NCI-H748 treated with DMSO at 0.1 percent for 48 hours (cell line): ENCODE results near the gene DNM2.
"Not testable (repeated sequence)": the region's sequence is repeated elsewhere in the genome, so short reads cannot be mapped to it uniquely, and the experiment has no call there.

ENCODE experiments used
- DNase-seq: peaks from one replicate; lab custom pipeline; 2025; lab: John Stamatoyannopoulos, UW

Gene DNM2

GRCh38 chr19:10836479-10837330, 118.8 kb downstream of the DNM2 start:
- peak; percentile 76 for DNase-seq

DNA sequence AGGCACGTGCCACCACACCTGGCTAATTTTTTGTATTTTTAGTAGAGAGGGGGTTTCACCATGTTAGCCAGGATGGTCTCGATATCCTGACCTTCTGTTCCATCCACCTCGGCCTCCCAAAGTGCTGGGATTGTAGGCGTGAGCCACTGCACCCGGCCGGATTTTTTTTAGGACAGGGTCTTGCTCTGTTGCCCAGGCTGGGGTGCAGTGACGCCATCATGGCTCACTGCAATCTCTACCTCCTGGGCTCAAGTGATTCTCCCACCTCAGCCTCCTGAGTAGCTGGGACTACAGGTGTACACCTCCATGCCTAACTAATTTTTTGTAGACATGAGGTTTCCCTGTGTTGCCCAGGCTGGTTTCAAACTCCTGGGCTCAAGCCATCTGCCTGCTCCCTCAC, 119.8 kb downstream of the DNM2 start:
- not testable (repeated sequence) for DNase-seq

GRCh38 chr19:10838377-10838776, 120.5 kb downstream of the DNM2 start:
- no peak for DNase-seq

DNA sequence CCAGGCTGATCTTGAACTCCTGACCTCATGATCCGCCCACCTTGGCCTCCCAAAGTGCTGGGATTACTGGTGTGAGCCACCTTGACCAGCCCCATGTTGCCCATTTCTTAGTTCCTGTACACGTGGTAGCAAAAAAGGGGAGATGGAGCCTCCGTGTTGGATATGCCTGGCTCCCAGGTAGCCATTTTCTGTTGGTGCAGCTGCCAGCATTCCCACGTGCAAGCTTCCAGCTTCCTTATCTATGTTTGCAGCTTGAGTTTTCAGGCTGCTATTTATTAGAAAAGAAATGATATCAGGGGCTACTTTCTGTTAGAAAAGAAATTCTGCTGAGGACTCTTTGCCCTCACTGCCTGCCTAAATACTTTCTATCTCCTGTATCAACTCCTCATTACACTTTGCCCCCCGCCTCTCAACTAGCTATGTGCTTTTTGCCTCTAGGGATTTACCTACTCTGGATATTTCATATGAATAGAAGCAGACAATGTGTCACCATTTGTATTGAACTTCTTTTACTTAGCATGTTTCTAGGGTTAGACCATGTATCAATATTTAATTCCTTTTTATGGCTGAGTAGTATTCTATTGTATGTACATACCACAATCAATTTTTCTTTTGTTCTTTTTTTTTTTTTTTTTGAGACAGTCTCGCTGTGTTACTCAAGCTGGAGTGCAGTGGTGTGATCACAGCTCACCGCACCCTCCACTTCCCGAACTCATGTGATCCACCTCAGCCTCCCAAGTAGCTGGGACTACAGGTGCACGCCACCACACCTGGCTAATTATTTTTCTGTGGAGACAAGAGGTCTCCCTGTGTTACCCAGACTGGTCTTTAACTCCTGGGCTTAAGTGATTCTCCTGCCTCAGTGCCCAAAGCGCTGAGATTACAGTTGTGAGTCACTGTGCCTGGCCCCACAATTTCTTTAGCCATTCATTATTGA, 121.5 kb downstream of the DNM2 start:
- no peak for DNase-seq

GRCh38 chr19:10842788-10843187, 124.9 kb downstream of the DNM2 start:
- DNase-seq, result no peak

- no peak for DNase-seq
These were observed 128.8 kb downstream of the DNM2 start for GRCh38 chr19:10846500-10847202.

DNA sequence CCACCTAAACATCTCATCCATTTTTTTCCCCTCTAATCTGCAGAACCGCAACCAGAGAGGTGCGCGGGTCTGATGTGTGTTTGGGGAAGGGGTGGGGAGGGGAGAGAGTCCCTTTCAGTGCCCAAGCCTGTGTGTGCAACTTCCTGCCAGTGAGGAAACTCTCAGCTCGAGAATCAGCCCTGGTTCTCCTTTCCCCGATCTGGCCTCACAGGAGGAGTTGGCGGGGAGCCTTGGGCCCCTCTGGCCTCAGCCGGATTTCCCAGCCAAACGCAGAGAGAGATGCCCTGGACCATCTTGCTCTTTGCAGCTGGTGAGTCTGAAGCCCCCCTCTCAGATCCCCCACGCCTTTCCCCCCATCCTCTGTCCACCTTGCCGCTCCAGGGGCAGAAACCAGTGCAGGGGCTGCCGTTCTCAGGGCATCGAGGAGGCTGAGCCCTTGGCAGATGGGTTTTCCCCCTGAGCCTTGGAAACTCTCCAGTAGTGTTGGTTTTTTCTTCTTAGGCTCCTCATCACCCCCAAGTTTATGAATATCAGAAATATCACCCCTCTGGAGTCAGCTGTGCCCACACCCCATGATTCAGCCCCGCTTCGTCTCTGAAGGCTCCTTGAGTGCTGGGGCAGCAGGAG, 130.5 kb downstream of the DNM2 start, which contains the start of gene C19orf38:
Gene C19orf38 (plus strand): TSS at position 186 of the 627 bp plus-strand sequence. CDS start 94 bp downstream, at position 280.
- DNase-seq, result no peak

DNA sequence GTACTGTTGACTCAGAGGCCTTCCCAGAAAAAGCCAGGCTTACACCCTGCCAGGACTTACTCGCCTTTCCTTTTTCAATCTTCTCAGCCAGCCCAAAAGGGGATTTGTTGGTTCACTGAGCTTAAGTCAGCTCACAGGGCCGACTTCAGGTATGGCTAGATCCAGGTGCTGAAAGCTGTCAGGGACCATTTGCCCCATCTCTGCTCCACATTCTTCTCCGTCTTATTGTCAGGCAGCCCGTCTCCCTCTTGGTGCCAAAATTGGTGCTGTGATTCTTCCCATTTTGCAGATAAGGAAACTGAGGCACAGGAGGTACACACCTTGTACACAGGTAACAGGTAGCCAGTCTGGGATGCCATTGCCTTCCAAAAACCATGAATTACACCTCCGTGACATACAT, 132.8 kb downstream of the DNM2 start:
- DNase-seq, result no peak

DNA sequence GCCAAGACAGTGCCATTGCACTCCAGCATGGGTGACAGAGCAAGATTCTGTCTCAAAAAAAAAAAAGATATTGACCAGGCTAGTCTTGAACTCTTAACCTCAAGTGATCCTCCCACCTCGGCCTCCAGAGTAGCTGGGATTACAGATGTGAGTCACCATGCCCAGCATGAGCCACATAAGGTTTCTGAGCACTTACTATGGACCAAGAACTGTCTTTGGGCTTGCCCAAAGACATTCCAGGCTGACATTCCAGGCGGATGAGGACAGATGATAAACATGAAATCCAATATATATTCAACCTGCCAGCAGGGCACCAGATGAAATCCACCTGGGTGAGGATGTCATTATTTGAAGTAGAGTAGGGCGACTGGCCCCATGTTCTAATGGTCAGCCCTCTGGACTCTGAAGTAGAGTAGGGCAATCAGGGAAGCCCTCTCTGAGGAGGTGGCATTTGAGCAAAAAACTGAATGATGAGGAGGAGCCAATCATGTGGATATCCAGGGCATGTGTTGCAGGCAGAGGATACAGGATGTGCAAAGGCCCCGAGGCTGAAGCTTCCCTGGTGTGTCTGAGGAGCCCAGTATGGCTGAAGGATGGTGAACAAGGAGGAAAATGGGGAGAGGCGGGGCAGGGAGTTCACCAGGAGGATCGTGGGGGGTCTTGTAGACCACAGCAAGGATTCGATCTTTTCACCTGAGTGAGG, 134.4 kb downstream of the DNM2 start:
- no peak for DNase-seq

- no peak for DNase-seq
These were observed 135.1 kb downstream of the DNM2 start for GRCh38 chr19:10852941-10853340.

DNA sequence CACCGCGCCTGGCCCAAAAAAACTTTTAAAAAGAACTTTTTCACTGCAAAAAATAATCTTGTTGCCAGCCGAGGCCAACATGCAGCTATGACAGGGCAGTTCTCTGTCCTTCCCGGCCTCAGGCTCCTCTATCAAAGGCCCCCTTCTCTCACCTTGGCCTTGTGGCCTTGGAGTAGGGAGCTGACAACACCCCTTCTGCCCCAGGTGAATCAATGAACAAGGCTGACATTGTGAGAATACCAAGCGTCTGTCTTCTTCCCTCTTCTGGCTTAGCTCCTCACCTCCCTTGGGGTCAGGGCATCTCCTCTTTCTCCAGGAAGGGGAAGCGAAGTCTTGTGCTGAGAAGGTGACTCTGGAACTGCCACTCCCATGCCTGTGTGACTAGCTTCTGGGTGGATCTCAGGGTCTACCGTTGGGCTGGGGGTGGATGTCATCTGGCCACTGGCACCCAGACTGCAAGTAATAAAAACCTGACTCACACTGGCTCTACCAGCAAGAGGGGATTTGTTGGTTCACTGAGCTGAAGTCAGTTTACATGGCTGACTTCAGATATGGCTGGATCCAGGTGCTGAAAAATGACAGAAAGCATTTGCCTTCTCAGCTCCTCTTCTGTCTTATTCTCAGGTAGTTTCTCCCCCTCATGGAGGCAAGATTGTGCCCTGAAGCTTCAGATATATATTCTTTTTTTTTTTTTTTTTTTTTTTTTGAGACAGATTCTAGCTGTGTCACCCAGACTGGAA, 136.6 kb downstream of the DNM2 start:
- DNase-seq, result no peak

GRCh38 chr19:10855879-10856522, 138.1 kb downstream of the DNM2 start:
- DNase-seq, result no peak

GRCh38 chr19:10856899-10857298, 139.0 kb downstream of the DNM2 start:
- DNase-seq, result not testable (repeated sequence)

GRCh38 chr19:10858204-10858828, 140.4 kb downstream of the DNM2 start:
- no peak for DNase-seq

DNA sequence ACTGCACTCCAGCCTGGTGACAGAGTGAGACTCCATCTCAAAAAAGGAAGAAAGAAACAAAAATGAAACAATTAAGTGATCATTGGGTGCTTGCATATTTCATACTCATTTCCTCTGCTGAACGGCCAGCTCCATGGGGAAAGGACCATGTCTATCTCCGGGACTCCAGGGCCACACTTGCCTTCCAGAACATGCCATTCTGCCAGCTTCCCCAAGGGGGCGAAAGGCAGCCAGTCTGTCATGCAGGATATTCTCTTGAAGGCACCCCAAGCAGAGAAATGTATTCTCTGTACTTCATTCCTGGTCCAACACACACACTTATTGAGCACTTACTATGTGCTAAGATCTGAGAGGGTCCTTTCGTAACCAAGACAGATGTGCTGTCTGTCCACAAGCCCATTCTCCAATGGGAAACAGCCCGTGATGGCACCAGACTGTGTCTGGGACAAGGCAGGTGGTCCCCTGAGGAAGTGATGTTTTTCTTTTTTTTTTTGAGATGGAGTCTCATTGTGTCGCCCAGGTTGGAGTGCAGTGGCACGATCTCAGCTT, 143.3 kb downstream of the DNM2 start:
- DNase-seq, result no peak

GRCh38 chr19:10862561-10863106, 144.8 kb downstream of the DNM2 start:
- DNase-seq, result no peak

- no peak for DNase-seq
These were observed 145.3 kb downstream of the DNM2 start for GRCh38 chr19:10863107-10863717.

DNA sequence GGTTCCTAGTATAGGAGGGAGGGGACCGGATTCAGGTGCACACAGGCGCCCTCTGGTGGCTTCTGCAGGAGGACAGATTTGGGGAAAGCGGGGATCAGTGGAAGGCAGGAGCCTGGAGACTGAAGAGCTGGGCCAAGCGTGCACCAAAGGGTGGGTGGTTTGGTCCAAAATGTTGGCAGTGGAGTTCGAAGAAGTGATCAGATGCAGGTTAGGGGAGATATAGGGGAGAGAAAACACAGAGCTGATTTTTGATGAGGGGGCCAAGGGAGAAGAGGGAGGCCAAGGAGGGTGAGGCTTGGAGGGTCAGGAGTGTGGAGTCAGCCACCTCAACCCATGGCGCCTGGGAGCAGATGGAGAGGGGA, 146.6 kb downstream of the DNM2 start:
- DNase-seq, result peak; percentile 31
